Neutrophil (primary cell): ENCODE data around the gene ZNF581.

Experiments
- H3K27ac ChIP-seq: fragments of 200-600 bp; sonication (generic); 2 replicates; pipeline ENCODE4 v1.5.1; 2016; ENCODE audit warnings: mild to moderate bottlenecking, moderate library complexity
- H3K27me3 ChIP-seq: fragments of 200-600 bp; sonication (generic); 2 replicates; pipeline ENCODE4 v1.6.0; 2016; ENCODE audit warnings: mild to moderate bottlenecking
- H3K36me3 ChIP-seq: fragments of 200-600 bp; sonication (generic); 2 replicates; pipeline ENCODE4 v1.5.1; 2017
- H3K4me1 ChIP-seq, 2 experiments: fragments of 200-600 bp in 1 of 2; sonication (generic) in 1 of 2; 1 replicate in 1 of 2; 2 replicates in 1 of 2; pipeline versions ENCODE4 v1.5.1 to v1.6.1; 2013 to 2016; ENCODE audit warnings: low read depth in 1 of 2, low read length in 1 of 2, mild to moderate bottlenecking in 1 of 2, moderate library complexity in 1 of 2; ENCODE audit not compliant: control insufficient read depth in 1 of 2, insufficient read depth in 1 of 2
- H3K4me3 ChIP-seq, 2 experiments: fragments of 200-600 bp in 1 of 2; sonication (generic) in 1 of 2; 1 replicate in 1 of 2; 2 replicates in 1 of 2; pipeline ENCODE4 v1.5.1; 2013 to 2016; ENCODE audit warnings: low read depth in 1 of 2, low read length in 1 of 2, mild to moderate bottlenecking in 1 of 2, moderate library complexity in 1 of 2
- H3K9me3 ChIP-seq: fragments of 200-600 bp; sonication (generic); 2 replicates; pipeline ENCODE4 v1.5.1; 2016
- TF ChIP-seq, protein P1 (sequence below): fragments of 200-600 bp; sonication (generic); IDR thresholded peaks from 2 replicates; pipeline ENCODE4 v1.5.1; 2016; ENCODE audit warnings: antibody characterized with exemption

The ZNF581 gene

DNA sequence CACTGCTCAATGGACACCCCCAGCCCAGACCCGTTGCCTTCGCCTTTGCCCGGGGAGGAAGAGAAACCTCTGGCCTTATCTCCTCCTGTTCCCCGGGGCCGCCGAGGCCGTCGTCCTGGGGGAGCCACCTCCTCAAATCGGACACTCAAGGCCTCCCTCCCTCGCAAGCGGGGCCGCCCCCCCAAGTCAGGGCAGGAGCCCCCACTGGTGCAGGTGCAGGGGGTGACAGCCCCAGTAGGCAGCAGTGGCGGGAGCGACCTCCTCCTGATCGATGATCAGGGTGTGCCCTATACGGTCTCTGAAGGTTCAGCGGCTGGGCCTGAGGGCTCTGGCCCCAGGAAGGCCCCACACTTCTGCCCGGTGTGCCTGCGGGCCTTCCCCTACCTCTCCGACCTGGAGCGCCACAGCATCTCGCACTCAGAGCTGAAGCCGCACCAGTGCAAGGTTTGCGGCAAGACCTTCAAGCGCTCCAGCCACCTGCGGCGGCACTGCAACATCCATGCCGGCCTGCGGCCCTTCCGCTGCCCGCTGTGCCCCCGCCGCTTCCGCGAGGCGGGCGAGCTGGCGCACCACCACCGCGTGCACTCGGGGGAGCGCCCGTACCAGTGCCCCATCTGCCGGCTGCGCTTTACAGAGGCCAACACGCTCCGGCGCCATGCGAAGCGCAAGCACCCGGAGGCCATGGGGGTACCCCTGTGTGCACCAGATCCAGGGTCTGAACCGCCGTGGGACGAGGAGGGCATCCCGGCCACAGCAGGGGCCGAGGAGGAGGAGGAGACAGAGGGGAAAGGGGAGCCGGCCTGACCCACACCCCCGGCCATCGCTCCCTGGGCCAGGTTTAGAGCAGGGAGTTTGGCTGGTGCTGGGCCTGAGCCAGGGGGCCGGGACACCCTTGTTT is 41.1 kb upstream of the ZNF581 start:
- Histone ChIP-seq H3K4me3 (no peak overlapping the region), H3K9me3 (no peaks in the 10 kb centered on the region), H3K4me1 (peaks cover 43 to 51% of the 10 kb centered on the region in 2 experiments), H3K27ac (peak overlapping the region; percentile 95), H3K27me3 (no peaks in the 10 kb centered on the region), H3K36me3 (peaks cover 8% of the 10 kb centered on the region)
- TF ChIP-seq, protein P1, sequence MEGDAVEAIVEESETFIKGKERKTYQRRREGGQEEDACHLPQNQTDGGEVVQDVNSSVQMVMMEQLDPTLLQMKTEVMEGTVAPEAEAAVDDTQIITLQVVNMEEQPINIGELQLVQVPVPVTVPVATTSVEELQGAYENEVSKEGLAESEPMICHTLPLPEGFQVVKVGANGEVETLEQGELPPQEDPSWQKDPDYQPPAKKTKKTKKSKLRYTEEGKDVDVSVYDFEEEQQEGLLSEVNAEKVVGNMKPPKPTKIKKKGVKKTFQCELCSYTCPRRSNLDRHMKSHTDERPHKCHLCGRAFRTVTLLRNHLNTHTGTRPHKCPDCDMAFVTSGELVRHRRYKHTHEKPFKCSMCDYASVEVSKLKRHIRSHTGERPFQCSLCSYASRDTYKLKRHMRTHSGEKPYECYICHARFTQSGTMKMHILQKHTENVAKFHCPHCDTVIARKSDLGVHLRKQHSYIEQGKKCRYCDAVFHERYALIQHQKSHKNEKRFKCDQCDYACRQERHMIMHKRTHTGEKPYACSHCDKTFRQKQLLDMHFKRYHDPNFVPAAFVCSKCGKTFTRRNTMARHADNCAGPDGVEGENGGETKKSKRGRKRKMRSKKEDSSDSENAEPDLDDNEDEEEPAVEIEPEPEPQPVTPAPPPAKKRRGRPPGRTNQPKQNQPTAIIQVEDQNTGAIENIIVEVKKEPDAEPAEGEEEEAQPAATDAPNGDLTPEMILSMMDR = no peak

DNA sequence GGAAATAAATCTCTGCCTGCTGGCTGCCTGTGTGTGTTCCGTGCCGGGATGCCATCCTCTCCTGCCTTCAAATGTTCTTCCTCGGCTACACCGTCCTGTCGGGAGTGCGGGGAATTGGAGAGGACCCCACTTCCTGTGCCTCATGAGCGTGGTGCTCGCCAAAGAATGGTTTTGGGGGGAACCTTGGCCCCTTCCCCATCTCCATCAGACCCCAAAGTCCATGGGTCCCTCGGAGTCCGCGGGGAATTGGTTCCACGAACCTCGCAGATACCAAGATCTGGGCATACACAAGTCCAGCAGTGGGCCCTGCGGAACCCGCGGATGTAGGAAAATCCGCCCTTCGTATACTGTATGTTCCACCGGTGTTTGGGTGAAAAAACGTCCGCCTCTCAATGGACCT is 40.3 kb upstream of the ZNF581 start:
- Histone ChIP-seq H3K27ac (no peak overlapping the region), H3K4me1 (peaks cover 51 to 59% of the 10 kb centered on the region in 2 experiments), H3K4me3 (no peak overlapping the region), H3K9me3 (no peaks in the 10 kb centered on the region), H3K36me3 (peaks cover 8% of the 10 kb centered on the region), H3K27me3 (no peaks in the 10 kb centered on the region)
- TF ChIP-seq, protein P1 = no peak

DNA sequence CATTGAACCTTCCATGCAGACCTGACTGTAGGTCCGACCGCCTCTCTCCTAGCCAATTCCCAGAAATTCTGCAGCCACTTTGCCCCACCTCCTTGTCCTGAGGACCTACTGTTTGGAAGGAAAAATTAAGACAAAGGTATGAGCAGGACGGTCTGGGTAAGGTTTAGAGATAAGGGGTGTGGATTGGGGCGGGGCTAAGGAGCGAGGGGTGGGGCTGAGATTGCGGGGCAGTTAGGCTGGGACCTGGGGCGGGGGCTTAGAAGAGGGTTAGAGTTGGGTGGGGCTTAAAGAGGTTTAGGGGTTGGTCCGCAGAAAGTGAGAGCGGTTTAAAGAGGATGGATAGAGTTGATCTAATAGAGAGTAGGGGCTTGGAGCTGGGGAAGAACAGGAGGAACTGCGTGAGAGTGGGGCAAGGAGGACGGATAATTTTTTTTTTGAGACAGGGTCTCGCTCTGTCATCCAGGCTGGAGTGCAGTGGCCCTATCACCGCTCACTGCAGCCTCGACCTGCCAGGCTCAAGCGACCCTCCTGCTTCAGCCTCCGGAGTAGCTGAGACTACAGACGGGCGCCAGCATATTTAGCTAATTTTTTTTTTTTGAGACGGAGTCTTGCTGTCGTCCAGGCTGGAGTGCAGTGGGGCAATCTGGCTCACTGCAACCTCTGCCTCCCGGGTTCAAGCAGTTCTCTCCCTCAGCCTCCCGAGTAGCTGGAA is 39.7 kb upstream of the ZNF581 start:
- TF ChIP-seq, protein P1 = no peak
- Histone ChIP-seq H3K9me3 (no peaks in the 10 kb centered on the region), H3K27me3 (no peaks in the 10 kb centered on the region), H3K27ac (peak overlapping the region; percentile 96), H3K4me1 (peaks cover 57 to 65% of the 10 kb centered on the region in 2 experiments), H3K36me3 (peaks cover 8% of the 10 kb centered on the region), H3K4me3 (peak overlapping the region in 1 of 2 experiments; percentile 88)

DNA sequence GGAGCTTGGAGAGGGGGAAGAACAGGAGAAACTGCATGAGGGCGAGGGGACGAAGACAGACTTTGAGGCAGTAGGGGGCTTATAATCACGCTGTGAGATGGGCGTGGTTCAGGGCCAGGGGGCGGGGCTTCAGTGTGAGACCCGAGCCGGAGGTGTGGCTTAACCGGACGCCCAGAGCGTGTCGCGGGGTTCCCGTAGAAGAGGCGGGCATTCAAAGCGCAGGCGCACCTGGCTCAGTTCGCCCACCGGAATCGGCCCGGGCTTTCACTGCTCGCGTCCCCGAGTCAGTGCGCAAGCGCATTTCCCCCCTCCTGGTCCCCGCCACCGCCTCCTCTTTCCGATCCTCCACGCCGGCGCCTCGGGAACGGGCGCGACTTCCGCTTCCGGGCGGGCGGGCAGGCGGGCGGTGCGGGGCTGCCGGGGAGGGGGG is 38.2 kb upstream of the ZNF581 start:
- Histone ChIP-seq H3K27ac (peak overlapping the region; percentile 96), H3K4me3 (peak overlapping the region; percentile 88 to 92), H3K36me3 (peaks cover 10% of the 10 kb centered on the region), H3K4me1 (peaks cover 72 to 75% of the 10 kb centered on the region in 2 experiments), H3K9me3 (no peaks in the 10 kb centered on the region), H3K27me3 (no peaks in the 10 kb centered on the region)
- TF ChIP-seq, protein P1 = peak; percentile 7

DNA sequence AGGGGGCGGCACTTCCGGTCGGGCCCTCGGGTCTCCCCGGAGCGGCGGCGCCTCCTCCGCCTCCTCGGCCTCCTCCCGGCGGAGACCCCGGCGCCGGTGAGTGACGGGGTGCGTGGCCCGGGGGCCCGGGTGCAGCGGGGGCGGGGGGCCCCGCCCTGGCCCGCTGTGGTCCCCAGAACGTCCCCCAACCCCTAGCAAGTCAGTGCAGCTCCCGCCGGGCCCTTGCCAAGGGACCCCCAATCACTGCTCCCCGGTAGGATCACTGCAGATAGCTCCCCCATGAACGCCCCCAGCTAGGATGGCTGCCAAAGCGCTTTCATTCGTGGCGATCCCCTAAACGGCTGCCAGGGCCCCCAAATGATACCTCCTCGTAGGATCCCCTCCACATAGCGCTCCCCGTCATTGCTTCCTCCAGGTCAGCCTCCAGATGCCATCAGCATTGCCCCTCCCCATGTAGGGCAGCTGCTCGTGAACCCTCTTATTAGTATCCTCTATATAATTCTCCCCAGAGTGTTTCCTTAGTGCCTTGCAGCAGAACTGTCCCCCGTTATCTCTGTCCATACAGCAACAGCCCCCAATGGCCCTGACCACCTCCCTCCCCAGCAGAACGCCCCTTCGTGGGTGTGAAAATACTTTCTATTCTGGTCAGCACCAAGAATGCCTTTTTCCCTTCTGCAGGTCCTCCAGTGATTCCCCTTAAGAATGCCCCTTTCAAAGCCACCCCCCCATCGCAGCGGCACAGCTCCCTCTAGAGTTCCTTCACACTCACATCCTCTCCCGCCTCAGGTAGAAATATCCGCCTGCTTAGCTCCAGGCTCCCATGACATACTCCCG is 37.6 kb upstream of the ZNF581 start, which contains the start of gene ZNF865:
ZNF865 (plus strand) TSS at position 11 of the 834 bp plus-strand sequence. CDS start 7,972 bp downstream, outside the sequence.
- Histone ChIP-seq H3K27ac (peak within 1 kb of the TSS; percentile 96), H3K4me1 (peaks cover 75 to 77% of the 10 kb centered on the region in 2 experiments), H3K36me3 (peaks cover 16% of the 10 kb centered on the region), H3K4me3 (peak within 1 kb of the TSS; percentile 88 to 92), H3K9me3 (no peaks in the 10 kb centered on the region), H3K27me3 (no peaks in the 10 kb centered on the region)
- TF ChIP-seq, protein P1 = peak; percentile 26
